GM18502 (cell line): ENCODE data around the gene RNASE2.
"Not testable (repeated sequence)": the region's sequence is repeated elsewhere in the genome, so short reads cannot be mapped to it uniquely, and the experiment has no call there.

Experiments used
- ATAC-seq: cut with Tn5 transposase; IDR thresholded peaks from one replicate; pipeline ENCODE4 v1.9.1; 2021; ENCODE audit warnings: mild to moderate bottlenecking; ENCODE audit not compliant: unreplicated experiment, poor library complexity

Gene RNASE2

GRCh38 chr14:20980906-20981305 is 25.6 kb downstream of the RNASE2 start:
- no peak for ATAC-seq

DNA sequence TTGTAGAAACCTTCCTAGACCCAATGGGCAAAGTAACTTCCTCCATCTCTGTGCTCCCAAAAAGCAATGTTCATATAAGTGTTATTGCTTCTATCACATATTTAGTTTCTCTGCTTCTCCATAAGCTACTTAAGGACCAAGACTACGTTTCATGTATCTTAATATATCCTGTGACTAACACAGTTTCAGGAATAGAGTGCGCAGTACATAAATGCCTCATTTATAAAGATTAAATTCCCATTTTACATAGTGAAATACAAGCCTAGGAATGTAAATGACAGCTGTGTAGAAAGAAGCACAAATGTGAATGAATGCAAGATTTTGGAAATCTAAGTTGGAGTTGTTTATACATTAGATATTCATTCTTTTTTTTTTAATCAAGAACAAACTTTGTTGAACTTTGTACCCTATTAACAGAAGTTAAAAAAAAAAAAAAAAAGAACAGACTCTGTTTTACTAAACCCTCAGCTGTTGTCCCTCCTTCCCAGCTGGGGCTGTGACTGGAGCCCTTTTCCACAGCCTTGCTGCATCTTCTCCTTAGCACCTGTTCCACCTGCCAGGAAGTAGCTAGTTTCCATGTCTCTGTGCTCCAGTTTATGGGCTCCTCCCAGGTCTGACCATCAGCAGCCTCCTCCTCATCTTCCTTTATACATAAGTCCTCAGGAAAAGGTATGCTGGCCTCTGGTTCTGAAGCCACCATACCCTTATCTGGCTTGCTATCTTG is 27.5 kb downstream of the RNASE2 start:
- no peak for ATAC-seq

GRCh38 chr14:20985650-20986049 is 30.4 kb downstream of the RNASE2 start:
- ATAC-seq: not testable (repeated sequence)

DNA sequence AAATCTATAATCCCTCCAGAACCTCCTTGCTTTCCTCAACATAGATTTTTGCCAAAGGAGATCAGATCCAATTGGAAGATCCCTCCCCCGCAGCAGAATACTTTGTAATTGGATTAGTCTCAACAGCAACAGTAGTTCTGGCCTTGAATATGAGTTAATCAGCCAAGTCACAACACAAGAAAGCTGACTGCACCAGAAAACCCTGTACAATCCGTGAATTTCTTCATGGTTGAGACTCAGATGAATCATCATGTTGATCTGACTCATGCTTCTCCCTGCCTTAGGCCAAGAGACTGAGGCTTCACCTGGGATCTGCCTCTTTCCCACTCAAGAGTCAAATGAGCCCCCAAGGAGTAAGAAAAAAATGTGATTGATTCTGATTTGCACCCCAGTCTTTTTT is 31.5 kb downstream of the RNASE2 start:
- ATAC-seq: no peak

- ATAC-seq: no peak
Observed at GRCh38 chr14:20988717-20989470, 33.6 kb downstream of the RNASE2 start.

GRCh38 chr14:20989471-20989786 is 34.1 kb downstream of the RNASE2 start:
- no peak for ATAC-seq

- peak; percentile 96 for ATAC-seq
Observed at GRCh38 chr14:20989787-20990600, 34.7 kb downstream of the RNASE2 start, which contains the start of gene METTL17. Gene METTL17 (plus strand): TSS chr14:20989980. CDS start chr14:20990003, 23 bp downstream.

- ATAC-seq: no peak
Observed at GRCh38 chr14:20996521-20996920, 41.2 kb downstream of the RNASE2 start.

DNA sequence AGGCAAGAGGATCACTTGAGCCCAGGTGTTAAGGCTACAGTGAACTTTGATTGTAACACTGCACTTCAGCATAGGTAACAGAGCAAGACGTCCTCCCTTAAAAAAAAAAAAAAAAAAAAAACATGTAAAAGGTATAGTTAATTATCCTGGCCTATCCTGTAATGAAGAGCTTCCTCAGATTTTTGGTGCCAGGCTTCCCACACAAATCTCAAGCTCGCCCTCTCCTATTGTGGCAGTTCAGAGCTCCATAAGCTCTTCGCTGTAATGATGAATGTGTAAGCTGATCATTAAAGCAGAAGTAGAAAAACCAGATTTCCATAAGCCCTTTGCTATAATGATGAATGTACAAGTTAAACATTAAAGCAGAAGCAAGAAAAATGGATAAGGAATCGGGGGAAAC is 41.8 kb downstream of the RNASE2 start:
- ATAC-seq: no peak

DNA sequence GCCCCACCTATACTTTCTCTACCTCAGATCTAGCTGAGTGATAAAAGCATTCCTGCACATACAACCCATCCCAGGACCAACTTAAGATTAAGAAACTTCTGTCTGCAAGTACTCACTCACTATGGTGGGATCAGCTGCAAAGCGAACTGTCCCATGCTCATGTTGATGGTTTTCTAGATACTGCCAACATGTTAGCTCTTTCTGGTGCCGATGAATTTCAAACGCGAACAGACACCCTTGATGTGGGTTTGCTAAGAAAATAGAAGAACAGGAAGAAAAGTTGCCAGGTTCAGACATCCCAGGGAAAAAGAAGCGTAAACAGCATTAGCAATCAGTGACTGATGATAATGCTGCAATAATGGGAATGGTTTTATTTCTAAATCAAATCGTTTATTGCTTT is 42.3 kb downstream of the RNASE2 start:
- no peak for ATAC-seq

DNA sequence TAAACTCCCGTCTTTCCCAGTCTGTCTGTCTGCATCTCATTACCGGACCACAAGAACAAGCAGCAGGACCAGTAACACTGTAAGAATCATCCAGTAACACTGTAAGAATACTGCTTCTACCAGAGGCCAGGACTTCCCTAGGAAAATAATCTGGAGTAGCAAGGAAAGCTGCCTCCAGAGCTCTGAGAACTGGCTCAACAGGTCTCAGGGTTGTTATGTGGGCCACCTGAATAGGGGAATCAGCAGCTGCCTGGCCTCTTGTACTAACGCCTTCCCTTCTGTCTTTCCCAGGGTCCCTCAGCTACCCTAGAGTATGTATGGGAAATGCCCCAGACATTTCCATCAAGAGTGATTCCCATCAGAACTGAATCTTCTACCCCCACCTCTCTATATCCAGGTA is 42.9 kb downstream of the RNASE2 start:
- no peak for ATAC-seq

DNA sequence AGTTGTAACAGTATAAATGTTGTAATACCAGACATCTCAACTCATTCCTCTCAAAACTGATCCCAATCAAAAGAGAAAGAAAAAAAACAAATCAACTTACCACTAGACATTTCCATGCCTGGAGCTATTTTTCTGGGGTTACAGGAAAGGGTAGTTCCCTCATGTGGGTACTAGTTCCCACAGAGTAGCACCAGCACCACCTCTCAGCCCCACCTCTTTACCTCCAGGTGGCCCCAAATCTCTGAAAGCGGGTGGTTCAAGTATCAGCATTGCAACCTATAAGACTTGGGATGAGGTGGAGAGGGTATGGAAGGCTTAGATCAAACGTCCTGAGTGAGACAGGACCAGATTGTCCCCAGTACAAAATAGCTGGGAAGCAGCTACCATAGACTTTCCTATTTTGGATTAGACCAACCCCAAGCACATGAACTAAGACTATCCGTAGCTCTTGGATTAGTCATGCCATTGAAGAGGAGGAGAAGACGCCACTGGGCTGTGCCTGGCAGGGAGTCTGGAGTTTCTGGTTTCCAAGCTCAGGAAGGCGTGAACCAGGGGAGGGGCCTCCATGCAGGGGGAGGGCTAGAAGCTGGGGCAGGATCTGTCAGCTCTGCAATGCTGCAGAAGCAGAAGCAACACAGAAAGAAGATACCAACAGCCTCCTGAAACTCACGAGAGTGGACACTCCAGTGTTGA is 43.5 kb downstream of the RNASE2 start, which contains the start of gene SLC39A2:
Gene SLC39A2, plus strand, starts transcription at position 620 of the 693 bp plus-strand sequence. CDS start 154 bp downstream, outside the sequence.
- ATAC-seq: no peak

GRCh38 chr14:20999591-20999990 is 44.3 kb downstream of the RNASE2 start:
- no peak for ATAC-seq

- ATAC-seq: no peak
Observed at GRCh38 chr14:21001218-21001617, 45.9 kb downstream of the RNASE2 start.

- ATAC-seq: no peak
Observed at GRCh38 chr14:21003788-21004346, 48.6 kb downstream of the RNASE2 start.
